DOHH2 (cell line): ENCODE measurements around the gene PKN1.

Source experiments
- EZH2phosphoT487 ChIP-seq: fragments of 200-600 bp; sonication (generic); IDR thresholded peaks from 2 replicates; pipeline ENCODE4 v1.6.1; 2017; ENCODE audit warnings: borderline replicate concordance, mild to moderate bottlenecking, antibody characterized with exemption, low read length, moderate library complexity, mixed read lengths
- TF ChIP-seq, protein P1 (sequence below): fragments of 200-600 bp; sonication (generic); IDR thresholded peaks from one replicate; pipeline ENCODE4 v1.5.1; 2014; ENCODE audit warnings: antibody characterized with exemption, mild to moderate bottlenecking, low read depth, low read length; ENCODE audit not compliant: poor library complexity, severe bottlenecking

DNA sequence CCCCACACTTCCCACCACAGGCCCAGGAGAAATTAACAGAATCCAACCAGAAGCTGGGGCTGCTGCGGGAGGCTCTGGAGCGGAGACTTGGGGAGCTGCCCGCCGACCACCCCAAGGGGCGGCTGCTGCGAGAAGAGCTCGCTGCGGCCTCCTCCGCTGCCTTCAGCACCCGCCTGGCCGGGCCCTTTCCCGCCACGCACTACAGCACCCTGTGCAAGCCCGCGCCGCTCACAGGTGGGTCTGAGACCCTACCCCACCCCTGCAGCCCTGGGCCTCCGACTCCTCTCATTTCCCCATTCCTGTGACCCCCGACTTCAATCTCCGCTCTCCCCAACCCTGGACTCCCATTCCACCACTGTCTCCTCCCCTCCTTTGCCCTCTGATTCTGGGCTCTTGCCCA lies 17.8 kb downstream of the PKN1 start:
- TF ChIP-seq, protein P1, sequence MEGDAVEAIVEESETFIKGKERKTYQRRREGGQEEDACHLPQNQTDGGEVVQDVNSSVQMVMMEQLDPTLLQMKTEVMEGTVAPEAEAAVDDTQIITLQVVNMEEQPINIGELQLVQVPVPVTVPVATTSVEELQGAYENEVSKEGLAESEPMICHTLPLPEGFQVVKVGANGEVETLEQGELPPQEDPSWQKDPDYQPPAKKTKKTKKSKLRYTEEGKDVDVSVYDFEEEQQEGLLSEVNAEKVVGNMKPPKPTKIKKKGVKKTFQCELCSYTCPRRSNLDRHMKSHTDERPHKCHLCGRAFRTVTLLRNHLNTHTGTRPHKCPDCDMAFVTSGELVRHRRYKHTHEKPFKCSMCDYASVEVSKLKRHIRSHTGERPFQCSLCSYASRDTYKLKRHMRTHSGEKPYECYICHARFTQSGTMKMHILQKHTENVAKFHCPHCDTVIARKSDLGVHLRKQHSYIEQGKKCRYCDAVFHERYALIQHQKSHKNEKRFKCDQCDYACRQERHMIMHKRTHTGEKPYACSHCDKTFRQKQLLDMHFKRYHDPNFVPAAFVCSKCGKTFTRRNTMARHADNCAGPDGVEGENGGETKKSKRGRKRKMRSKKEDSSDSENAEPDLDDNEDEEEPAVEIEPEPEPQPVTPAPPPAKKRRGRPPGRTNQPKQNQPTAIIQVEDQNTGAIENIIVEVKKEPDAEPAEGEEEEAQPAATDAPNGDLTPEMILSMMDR: no peak
- no peak for TF ChIP-seq EZH2phosphoT487
